Kidney epithelial cell (primary cell): ENCODE measurements around the gene ENTPD2. TPM values are rescaled to one million over a fixed set of nuclear protein-coding genes. Genes with fewer than 3 reads are reported as not detected.

Experiments
- DNase-seq: peaks from one replicate; pipeline ENCODE4 v3.0.0-alpha.2; 2010; ENCODE audit warnings: low read depth
- H3K27me3 ChIP-seq: 2 replicates; pipeline ENCODE4 v1.6.0; 2011; ENCODE audit warnings: low read length; ENCODE audit not compliant: control insufficient read depth, insufficient read depth
- H3K36me3 ChIP-seq: 2 replicates; pipeline ENCODE4 v1.5.1; 2011; ENCODE audit warnings: low read length; ENCODE audit not compliant: control insufficient read depth, insufficient read depth
- H3K4me3 ChIP-seq: 2 replicates; pipeline ENCODE4 v1.5.1; 2011; ENCODE audit warnings: low read depth, mild to moderate bottlenecking, control low read depth, low read length
- total RNA-seq: library from RNA; depleted of rRNA; stranded (reverse); fragments of >200 nt; gene quantifications from 2 replicates; pipeline ENCODE4 v1.2.3, GENCODE V29; 2015
- TF ChIP-seq, protein P1 (sequence below): IDR thresholded peaks from 2 replicates; pipeline ENCODE4 v1.5.1; 2011; ENCODE audit warnings: mild to moderate bottlenecking, moderate library complexity, low read length, control low read depth, inconsistent platforms; ENCODE audit not compliant: insufficient read depth, poor library complexity, severe bottlenecking

The ENTPD2 gene
- total RNA-seq, 1 donor from 2014 or later = 0.21 TPM

DNA sequence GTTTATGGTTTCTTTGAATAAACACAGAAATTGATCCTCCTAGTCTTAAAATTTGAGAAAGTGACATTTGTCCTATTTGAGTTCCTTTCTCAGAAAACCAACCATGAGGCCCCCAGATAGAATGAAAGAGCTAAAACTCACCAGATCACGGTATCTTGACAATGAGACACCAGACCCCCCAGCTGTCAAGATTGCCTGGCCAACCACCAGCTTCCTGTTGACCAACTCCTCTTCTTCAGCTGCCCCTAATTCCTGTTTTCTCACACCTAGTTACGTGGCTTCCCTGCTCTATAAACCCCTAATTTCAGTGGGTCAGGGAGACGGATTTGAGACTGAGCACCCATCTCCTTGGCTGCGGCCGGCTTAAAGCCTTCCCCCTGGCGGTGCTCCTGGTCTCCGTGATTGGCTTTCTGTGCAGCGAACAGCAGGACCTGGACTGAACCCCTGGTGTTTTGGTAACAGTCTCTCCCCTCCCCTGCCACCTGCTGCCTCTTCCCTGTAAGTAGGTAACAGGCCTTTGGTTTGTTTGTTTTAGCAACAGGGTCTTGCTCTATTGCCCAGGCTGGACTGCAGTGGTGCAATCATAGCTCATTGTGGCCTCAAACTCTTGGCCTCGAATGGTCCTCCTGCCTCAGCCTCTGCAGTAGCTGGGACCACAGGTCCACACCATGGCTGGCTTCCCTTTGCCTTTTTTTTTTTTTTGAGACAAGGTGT lies 4.8 kb upstream of the ENTPD2 start:
- DNase-seq = no peak
- H3K4me3 ChIP-seq = no peak overlapping the region
- peaks cover 21% of the 10 kb centered on the region for H3K27me3 ChIP-seq
- no peaks in the 10 kb centered on the region for H3K36me3 ChIP-seq
- TF ChIP-seq, protein P1, sequence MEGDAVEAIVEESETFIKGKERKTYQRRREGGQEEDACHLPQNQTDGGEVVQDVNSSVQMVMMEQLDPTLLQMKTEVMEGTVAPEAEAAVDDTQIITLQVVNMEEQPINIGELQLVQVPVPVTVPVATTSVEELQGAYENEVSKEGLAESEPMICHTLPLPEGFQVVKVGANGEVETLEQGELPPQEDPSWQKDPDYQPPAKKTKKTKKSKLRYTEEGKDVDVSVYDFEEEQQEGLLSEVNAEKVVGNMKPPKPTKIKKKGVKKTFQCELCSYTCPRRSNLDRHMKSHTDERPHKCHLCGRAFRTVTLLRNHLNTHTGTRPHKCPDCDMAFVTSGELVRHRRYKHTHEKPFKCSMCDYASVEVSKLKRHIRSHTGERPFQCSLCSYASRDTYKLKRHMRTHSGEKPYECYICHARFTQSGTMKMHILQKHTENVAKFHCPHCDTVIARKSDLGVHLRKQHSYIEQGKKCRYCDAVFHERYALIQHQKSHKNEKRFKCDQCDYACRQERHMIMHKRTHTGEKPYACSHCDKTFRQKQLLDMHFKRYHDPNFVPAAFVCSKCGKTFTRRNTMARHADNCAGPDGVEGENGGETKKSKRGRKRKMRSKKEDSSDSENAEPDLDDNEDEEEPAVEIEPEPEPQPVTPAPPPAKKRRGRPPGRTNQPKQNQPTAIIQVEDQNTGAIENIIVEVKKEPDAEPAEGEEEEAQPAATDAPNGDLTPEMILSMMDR = no peak

DNA sequence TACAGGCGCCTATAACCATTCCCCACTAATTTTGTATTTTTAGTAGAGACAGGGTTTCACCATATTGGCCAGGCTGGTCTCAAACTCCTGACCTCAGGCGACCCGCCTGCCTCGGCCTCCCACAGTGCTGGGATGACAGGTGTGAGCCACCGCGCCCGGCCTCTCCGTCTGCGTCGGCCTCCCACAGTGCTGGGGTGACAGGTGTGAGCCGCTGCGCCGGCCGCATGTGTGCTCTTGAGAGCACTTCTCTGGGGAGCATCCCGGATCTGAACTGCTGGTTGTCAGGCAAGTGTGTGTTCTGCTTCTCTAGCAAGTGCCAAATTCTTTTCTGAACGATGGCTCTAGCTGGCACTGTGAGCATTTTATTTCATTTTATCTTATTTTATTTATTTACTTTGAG lies 3.7 kb upstream of the ENTPD2 start:
- no peak for DNase-seq

DNA sequence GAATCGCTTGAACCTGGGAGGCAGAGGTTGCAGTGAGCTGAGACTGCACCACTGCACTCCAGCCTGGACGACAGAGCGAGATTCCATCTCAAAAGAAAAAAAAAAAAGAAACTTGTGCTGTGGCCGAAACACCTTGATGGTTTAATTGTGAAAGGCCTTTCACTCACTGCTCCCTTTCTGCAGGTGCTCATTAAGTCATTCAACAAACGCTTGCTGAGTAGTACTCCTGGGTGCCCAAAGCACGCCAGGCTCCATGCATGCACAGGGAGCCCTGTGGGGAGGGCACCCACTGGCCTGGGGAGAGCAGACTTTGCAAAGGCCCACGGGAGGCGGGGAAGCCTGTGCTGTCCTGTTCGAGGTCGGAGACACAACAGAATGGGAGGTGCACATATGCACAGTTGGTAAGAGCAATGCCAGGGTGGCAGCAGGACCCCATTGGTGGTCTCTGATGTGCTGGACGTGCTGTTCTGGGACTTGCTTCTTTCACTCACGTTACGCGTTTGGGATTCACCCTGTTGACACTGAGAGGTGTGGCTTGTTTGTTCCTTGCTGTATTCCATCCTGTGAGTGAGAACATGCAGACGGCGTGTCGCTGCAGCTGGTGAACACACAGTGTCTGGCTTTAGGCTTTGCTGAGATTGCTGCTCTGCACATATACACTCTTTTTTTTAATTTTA lies 3.0 kb upstream of the ENTPD2 start:
- TF ChIP-seq, protein P1 = no peak
- Histone ChIP-seq H3K27me3 (peaks cover 39% of the 10 kb centered on the region), H3K36me3 (no peaks in the 10 kb centered on the region), H3K4me3 (no peak overlapping the region)
- DNase-seq = no peak

More for the DNA sequence above, 3.7 kb upstream of the ENTPD2 start:
- TF ChIP-seq, protein P1 = no peak
- peaks cover 32% of the 10 kb centered on the region for H3K27me3 ChIP-seq
- H3K36me3 ChIP-seq = no peaks in the 10 kb centered on the region
- no peak overlapping the region for H3K4me3 ChIP-seq

DNA sequence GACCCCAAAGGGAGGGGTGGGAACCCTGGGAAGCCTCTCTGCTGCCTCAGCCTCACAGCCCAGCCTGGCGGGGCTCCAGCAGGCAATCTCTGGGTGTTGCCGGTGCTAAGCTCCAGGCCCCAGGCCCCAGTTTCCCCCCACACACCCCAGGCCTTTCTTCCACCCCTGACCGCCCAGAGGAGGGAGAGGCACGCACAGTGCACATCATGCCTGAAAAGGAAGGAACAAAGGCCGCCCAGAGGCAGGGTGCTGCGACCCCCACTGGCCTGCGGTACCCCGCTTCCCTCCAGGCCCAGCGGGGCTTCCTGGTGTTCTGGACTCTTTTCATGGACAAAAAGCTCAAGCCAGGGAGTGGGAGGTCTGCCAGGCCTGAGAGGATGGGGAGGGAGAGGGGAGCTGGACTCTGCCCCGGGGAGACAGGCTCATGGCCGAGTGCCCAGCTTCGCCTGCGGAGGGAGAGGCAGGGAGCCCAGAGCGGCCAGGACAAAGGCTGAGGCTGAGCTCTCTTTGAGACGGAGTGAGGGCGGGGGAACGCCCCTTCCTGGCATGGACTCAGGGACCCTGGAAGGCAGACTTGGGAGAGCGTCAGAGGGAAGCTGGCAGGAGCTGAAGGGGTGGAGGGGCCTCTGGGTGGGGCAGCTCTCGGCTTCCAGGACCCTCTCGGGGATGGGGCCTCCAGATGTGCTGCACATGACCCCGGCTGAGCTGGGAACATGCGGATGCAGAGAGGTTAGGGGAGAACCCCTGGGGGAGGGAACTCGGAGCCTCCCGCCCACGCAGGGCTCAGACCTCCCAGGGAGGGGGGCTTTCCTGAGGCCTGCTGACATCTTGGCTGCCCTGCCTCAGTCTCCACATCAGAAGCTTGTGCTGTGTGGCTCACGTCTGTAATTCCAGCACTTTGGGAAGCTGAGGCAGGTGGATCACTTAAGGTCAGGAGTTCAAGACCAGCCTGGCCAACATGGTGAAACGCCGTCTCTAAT lies 1.8 kb upstream of the ENTPD2 start:
- H3K27me3 ChIP-seq = peaks cover 51% of the 10 kb centered on the region

DNA sequence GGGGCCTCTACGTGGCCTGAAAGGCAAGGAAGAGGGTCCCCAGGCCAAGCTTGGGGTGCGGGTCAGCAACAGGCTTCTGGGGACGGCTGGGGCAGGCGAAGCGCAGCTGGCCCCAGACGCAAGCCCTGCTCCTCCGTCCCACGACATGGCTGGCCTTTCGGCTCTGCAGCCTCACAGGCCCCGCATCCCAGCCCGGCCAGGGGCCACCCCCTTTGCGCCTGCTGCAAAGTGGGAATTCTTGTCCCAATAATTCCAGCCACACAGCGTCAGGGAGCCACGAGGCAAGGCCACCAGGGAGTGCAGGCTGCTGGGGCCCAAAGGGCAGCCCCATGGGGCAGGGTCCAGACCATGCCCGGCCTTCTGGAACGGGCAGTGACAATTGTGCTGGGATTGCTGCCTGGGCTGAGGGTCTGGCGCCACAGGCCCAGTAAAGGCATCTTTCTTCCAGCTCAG lies 1.1 kb upstream of the ENTPD2 start:
- Histone ChIP-seq H3K4me3 (no peak overlapping the region), H3K36me3 (no peaks in the 10 kb centered on the region), H3K27me3 (peaks cover 58% of the 10 kb centered on the region)
- DNase-seq = no peak
- TF ChIP-seq, protein P1 = no peak

More for the DNA sequence above, 1.8 kb upstream of the ENTPD2 start:
- TF ChIP-seq, protein P1 = no peak
- no peak overlapping the region for H3K4me3 ChIP-seq
- DNase-seq = no peak
- no peaks in the 10 kb centered on the region for H3K36me3 ChIP-seq
